Caco-2 (cell line): ENCODE measurements around the gene OXGR1. TPM values are rescaled to one million over a fixed set of nuclear protein-coding genes. Genes with fewer than 3 reads are reported as not detected.

Experiments
- BruUV-seq: library from RNA; stranded (reverse); fragments of 400-500 nt; replicated peaks from 2 replicates; lab custom pipeline; 2021; lab: Mats Ljungman, UMichigan
- CTCF ChIA-PET: fragments of 300-600 bp; sonication (Branson Sonifier 250); formaldehyde crosslinking; loops from one replicate; lab custom pipeline; 2022; ENCODE audit warnings: antibody characterized with exemption; lab: Charles Lee
- POLR2A ChIA-PET: fragments of 300-600 bp; sonication (Branson Sonifier 250); formaldehyde crosslinking; loops from one replicate; lab custom pipeline; 2022; ENCODE audit warnings: antibody characterized with exemption; lab: Charles Lee
- DNase-seq, 2 experiments: peaks; one replicate each; pipeline versions ENCODE4 v3.0.0 to v3.0.0-alpha.2; 2020 to 2022
- H3K27me3 ChIP-seq: replicated peaks from 2 replicates; pipeline ENCODE4 v1.6.0; 2011; ENCODE audit warnings: low read length; ENCODE audit not compliant: control insufficient read depth, insufficient read depth
- H3K36me3 ChIP-seq: 2 replicates; pipeline ENCODE4 v1.5.1; 2011; ENCODE audit warnings: low read length; ENCODE audit not compliant: control insufficient read depth, insufficient read depth
- H3K4me1 ChIP-seq: fragments of 250-450 bp; sonication (Bioruptor Pico); 2 replicates; pipeline ENCODE4 v1.5.1; 2020; ENCODE audit warnings: mild to moderate bottlenecking
- H3K4me3 ChIP-seq: 2 replicates; pipeline ENCODE4 v1.5.1; 2011; ENCODE audit warnings: low read depth, mild to moderate bottlenecking, control low read depth, low read length
- H3K9me3 ChIP-seq: fragments of 250-450 bp; sonication (Bioruptor Pico); 2 replicates; pipeline ENCODE4 v1.5.1; 2020; ENCODE audit warnings: mild to moderate bottlenecking, moderate library complexity
- H3K27ac Mint-ChIP-seq: one replicate; pipeline ENCODE4 v1.8.0; 2022; ENCODE audit warnings: mixed read lengths; ENCODE audit not compliant: unreplicated experiment
- H3K27me3 Mint-ChIP-seq: one replicate; pipeline ENCODE4 v1.8.0; 2022; ENCODE audit warnings: mixed read lengths; ENCODE audit not compliant: insufficient read depth, unreplicated experiment
- H3K36me3 Mint-ChIP-seq: one replicate; pipeline ENCODE4 v1.8.0; 2022; ENCODE audit warnings: mild to moderate bottlenecking, mixed read lengths; ENCODE audit not compliant: insufficient read depth, unreplicated experiment
- H3K4me1 Mint-ChIP-seq: one replicate; pipeline ENCODE4 v1.8.0; 2022; ENCODE audit warnings: low read depth, mixed read lengths; ENCODE audit not compliant: unreplicated experiment
- H3K4me3 Mint-ChIP-seq: one replicate; pipeline ENCODE4 v1.8.0; 2022; ENCODE audit warnings: mild to moderate bottlenecking, moderate library complexity, mixed read lengths; ENCODE audit not compliant: unreplicated experiment
- H3K9me3 Mint-ChIP-seq: one replicate; pipeline ENCODE4 v1.8.0; 2022; ENCODE audit warnings: mixed read lengths; ENCODE audit not compliant: unreplicated experiment
- intact Hi-C: fragments of 100-400 bp; cut with micrococcal nuclease; formaldehyde crosslinking; loops from one replicate; pipeline ENCODE4 v1.10.0; 2022; ENCODE audit not compliant: unreplicated experiment
- total RNA-seq: library from RNA; stranded (reverse); gene quantifications from 2 replicates; pipeline ENCODE4 v1.2.3, GENCODE V29; 2022
- TF ChIP-seq, protein P1 (sequence below), 2 experiments: fragments of 200-600 bp in 1 of 2; IDR thresholded peaks; 1 replicate in 1 of 2; 2 replicates in 1 of 2; pipeline versions ENCODE4 v1.5.1 to v1.8.0; 2011 to 2022; ENCODE audit warnings: antibody characterized with exemption in 1 of 2, control low read depth in 1 of 2, inconsistent platforms in 1 of 2, low read depth in 1 of 2, low read length in 1 of 2, mild to moderate bottlenecking in 1 of 2, moderate library complexity in 1 of 2; ENCODE audit not compliant: insufficient read depth in 1 of 2, severe bottlenecking in 1 of 2, unreplicated experiment in 1 of 2

The OXGR1 gene
- total RNA-seq, 1 experiment from 2014 or later: not detected

DNA sequence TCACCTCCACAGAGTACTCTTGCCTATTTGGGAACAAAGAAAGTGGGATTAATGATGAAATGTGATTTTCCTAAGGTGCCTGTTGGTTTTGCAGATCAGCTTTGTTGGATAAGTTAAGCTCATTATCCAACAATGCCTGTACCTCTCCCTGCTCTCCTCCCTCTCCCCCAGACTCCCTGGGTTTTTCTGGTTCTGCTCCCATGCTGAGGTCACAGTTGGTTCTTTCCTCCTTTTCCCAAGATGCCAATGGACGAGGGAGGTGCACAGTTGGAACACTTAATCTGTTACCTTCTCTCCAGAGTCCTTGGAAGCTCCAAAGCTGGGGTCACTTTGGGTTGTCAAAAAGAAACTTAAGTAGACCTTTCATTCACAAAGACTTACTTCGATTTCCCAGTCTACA lies 1.6 kb downstream of the OXGR1 start:
- H3K9me3 Mint-ChIP-seq: peaks cover 9% of the 10 kb centered on the region
- H3K4me3 ChIP-seq: no peak overlapping the region
- DNase-seq: no peak
- no peaks in the 10 kb centered on the region for H3K4me1 ChIP-seq
- TF ChIP-seq, protein P1, sequence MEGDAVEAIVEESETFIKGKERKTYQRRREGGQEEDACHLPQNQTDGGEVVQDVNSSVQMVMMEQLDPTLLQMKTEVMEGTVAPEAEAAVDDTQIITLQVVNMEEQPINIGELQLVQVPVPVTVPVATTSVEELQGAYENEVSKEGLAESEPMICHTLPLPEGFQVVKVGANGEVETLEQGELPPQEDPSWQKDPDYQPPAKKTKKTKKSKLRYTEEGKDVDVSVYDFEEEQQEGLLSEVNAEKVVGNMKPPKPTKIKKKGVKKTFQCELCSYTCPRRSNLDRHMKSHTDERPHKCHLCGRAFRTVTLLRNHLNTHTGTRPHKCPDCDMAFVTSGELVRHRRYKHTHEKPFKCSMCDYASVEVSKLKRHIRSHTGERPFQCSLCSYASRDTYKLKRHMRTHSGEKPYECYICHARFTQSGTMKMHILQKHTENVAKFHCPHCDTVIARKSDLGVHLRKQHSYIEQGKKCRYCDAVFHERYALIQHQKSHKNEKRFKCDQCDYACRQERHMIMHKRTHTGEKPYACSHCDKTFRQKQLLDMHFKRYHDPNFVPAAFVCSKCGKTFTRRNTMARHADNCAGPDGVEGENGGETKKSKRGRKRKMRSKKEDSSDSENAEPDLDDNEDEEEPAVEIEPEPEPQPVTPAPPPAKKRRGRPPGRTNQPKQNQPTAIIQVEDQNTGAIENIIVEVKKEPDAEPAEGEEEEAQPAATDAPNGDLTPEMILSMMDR (IDR thresholded peaks at IDR 0.05; ENCODE audit: insufficient read depth in 1 of 2, low read depth in 1 of 2, low read length in 1 of 2, severe bottlenecking in 1 of 2, unreplicated experiment in 1 of 2): no peak
- peaks cover 21% of the 10 kb centered on the region for H3K27me3 Mint-ChIP-seq
- H3K36me3 Mint-ChIP-seq: no peaks in the 10 kb centered on the region
- no peaks in the 10 kb centered on the region for H3K9me3 ChIP-seq
- no peak overlapping the region for H3K27ac Mint-ChIP-seq
- H3K27me3 ChIP-seq: no peaks in the 10 kb centered on the region; the same call in 1 of the 2 replicates
- no peaks in the 10 kb centered on the region for H3K36me3 ChIP-seq
- CTCF ChIA-PET: no interaction called here
- H3K4me1 Mint-ChIP-seq: peaks cover 6% of the 10 kb centered on the region
- BruUV-seq: no TSS peak
- POLR2A ChIA-PET: no interaction called here
- intact Hi-C loops: no loop called here
- H3K4me3 Mint-ChIP-seq: no peak overlapping the region

DNA sequence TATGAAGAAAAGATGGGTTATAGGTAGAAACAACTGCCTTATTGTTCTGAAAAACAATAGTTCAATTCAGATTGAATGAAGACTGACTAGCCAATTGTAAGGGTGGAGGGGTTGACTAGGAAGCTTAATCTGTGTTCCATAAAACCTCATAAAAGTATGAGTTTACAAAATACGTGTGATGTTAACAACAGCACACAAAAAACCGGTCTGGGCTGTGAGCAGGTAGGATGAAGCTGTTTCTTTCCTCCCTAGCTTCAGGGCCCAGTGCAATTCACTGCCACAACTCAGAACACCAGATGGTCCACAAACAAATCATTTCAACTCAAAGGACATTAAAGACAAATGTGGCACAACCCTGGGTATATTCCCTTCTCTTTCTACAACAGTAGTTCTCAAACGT lies 3.2 kb downstream of the OXGR1 start:
- no peak overlapping the region for H3K4me3 Mint-ChIP-seq
- intact Hi-C loops: no loop called here
- Histone ChIP-seq H3K4me3 (no peak overlapping the region), H3K27me3 (no peaks in the 10 kb centered on the region; the same call in 1 of the 2 replicates), H3K36me3 (no peaks in the 10 kb centered on the region), H3K4me1 (no peaks in the 10 kb centered on the region), H3K9me3 (no peaks in the 10 kb centered on the region)
- BruUV-seq: no TSS peak
- H3K4me1 Mint-ChIP-seq: peaks cover 6% of the 10 kb centered on the region
- no peak overlapping the region for H3K27ac Mint-ChIP-seq
- CTCF ChIA-PET: interaction anchor here (0.6 to 0.8 kb wide), 2 partner anchors 174 to 511 kb away, joined by 3 read pairs; no protein-coding TSS in a partner anchor
- peaks cover 9% of the 10 kb centered on the region for H3K9me3 Mint-ChIP-seq
- no peaks in the 10 kb centered on the region for H3K36me3 Mint-ChIP-seq
- peaks cover 27% of the 10 kb centered on the region for H3K27me3 Mint-ChIP-seq
- TF ChIP-seq, protein P1 (IDR thresholded peaks at IDR 0.05; ENCODE audit: insufficient read depth in 1 of 2, low read depth in 1 of 2, low read length in 1 of 2, severe bottlenecking in 1 of 2, unreplicated experiment in 1 of 2): no peak
- no peak for DNase-seq
- POLR2A ChIA-PET: no interaction called here

GRCh38 chr13:96988441-96988840 lies 5.8 kb downstream of the OXGR1 start:
- POLR2A ChIA-PET: no interaction called here
- Histone ChIP-seq H3K36me3 (no peaks in the 10 kb centered on the region), H3K9me3 (no peaks in the 10 kb centered on the region), H3K4me3 (no peak overlapping the region), H3K4me1 (no peaks in the 10 kb centered on the region), H3K27me3 (no peaks in the 10 kb centered on the region; the same call in 1 of the 2 replicates)
- no peak for DNase-seq
- CTCF ChIA-PET: no interaction called here
- H3K27ac Mint-ChIP-seq: no peak overlapping the region
- peaks cover 9% of the 10 kb centered on the region for H3K9me3 Mint-ChIP-seq
- H3K27me3 Mint-ChIP-seq: peaks cover 18% of the 10 kb centered on the region
- BruUV-seq: no TSS peak
- TF ChIP-seq, protein P1 (IDR thresholded peaks at IDR 0.05; ENCODE audit: insufficient read depth in 1 of 2, low read depth in 1 of 2, low read length in 1 of 2, severe bottlenecking in 1 of 2, unreplicated experiment in 1 of 2): no peak
- H3K36me3 Mint-ChIP-seq: no peaks in the 10 kb centered on the region
- intact Hi-C loops: no loop called here
- H3K4me1 Mint-ChIP-seq: peaks cover 7% of the 10 kb centered on the region
- H3K4me3 Mint-ChIP-seq: no peak overlapping the region
